Measurements from ENCODE around the gene RNU1-1. TPM values are rescaled to one million over a fixed set of nuclear protein-coding genes. Genes with fewer than 3 reads are reported as not detected.
"Not testable (repeated sequence)": the region's sequence is repeated elsewhere in the genome, so short reads cannot be mapped to it uniquely, and the experiment has no call there.

The RNU1-1 gene
- total RNA-seq, 4 donors from 2014 or later = under 0.01 TPM

DNA sequence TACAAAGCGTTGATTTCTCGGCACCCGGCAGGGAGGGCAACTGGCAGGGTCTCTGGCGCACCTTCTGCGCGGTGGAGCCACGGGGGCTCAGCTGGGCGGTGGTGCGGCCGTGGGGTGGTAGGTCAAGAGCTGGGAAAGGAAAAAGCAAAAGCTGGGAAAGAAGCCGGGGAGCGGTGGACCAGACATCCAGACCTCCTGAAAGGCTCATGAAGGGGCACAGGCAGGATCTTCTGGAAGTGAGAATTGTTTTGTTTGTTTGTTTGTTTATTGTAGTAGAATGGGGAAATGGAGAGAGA, 7.2 kb upstream of the RNU1-1 start:
- no peak for TF ChIP-seq POLR2A (IDR thresholded peaks at IDR 0.05)
- TF ChIP-seq, protein P1, sequence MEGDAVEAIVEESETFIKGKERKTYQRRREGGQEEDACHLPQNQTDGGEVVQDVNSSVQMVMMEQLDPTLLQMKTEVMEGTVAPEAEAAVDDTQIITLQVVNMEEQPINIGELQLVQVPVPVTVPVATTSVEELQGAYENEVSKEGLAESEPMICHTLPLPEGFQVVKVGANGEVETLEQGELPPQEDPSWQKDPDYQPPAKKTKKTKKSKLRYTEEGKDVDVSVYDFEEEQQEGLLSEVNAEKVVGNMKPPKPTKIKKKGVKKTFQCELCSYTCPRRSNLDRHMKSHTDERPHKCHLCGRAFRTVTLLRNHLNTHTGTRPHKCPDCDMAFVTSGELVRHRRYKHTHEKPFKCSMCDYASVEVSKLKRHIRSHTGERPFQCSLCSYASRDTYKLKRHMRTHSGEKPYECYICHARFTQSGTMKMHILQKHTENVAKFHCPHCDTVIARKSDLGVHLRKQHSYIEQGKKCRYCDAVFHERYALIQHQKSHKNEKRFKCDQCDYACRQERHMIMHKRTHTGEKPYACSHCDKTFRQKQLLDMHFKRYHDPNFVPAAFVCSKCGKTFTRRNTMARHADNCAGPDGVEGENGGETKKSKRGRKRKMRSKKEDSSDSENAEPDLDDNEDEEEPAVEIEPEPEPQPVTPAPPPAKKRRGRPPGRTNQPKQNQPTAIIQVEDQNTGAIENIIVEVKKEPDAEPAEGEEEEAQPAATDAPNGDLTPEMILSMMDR (IDR thresholded peaks at IDR 0.05) = no peak
- WGBS, 2 donors = 79 to 90% methylated on average over 2 to 9 of the region's 12 CpGs
- DNase-seq = no peak
- Histone ChIP-seq H3K4me1 (no peaks in the 10 kb centered on the region), H3K9me3 (no peaks in the 10 kb centered on the region), H3K4me3 (no peak overlapping the region), H3K27me3 (peaks cover 0 to 47% (median 2%) of the 10 kb centered on the region in 4 donors), H3K36me3 (no peaks in the 10 kb centered on the region), H3K27ac (no peak overlapping the region)
- intact Hi-C loops (cut with DNase I) = no loop called here

DNA sequence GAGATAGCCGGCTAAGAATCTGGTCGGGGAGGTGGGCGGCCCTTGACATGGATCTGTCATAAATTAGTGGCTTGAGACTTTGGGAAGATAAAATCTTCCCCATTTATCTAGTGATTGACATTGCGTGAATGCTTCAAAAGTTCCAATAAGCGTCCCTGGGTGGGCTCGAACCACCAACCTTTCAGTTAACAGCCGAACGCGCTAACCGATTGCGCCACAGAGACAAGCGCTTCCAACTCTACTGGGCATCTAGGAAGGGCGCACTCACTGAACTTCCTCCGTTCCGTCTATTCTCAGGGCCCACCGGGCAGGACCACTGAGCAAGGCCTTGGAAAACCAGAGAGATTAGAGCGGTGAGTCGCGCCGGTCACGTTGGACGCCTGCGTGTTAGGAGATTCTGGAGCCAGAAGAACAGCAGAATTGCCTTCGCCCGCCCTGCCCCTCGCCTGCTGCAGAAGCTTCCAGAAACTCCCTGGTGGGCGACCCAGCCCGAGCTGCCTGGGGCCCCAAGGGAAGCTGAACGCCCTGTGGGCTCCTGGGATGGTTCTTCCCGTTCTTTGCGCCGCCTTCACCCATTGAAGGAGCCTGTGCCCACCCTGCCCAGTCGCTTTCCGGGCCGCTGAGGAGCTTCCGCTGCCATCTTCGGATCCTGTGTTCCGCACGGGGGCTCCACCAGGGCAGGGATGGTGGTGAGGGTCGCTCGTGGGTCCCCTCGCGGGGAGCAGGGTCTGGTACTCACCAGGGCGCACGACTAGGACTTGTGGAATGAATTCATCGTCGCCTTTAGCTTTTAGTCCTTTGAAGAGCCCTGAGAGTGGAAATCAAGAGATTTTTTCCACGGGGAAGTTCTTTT, 6.6 kb upstream of the RNU1-1 start:
- WGBS, 2 donors = 43 to 48% methylated on average over 24 to 34 of the region's 48 CpGs
- DNase-seq; H3K4me1 ChIP-seq; intact Hi-C loops (cut with DNase I); H3K36me3 ChIP-seq; H3K27ac ChIP-seq; H3K9me3 ChIP-seq: not testable (repeated sequence)
- Histone ChIP-seq H3K27me3 (peaks cover 0 to 45% (median 2%) of the 10 kb centered on the region in 4 donors), H3K4me3 (peak overlapping the region in 1 of 4 donors; percentile 9)

DNA sequence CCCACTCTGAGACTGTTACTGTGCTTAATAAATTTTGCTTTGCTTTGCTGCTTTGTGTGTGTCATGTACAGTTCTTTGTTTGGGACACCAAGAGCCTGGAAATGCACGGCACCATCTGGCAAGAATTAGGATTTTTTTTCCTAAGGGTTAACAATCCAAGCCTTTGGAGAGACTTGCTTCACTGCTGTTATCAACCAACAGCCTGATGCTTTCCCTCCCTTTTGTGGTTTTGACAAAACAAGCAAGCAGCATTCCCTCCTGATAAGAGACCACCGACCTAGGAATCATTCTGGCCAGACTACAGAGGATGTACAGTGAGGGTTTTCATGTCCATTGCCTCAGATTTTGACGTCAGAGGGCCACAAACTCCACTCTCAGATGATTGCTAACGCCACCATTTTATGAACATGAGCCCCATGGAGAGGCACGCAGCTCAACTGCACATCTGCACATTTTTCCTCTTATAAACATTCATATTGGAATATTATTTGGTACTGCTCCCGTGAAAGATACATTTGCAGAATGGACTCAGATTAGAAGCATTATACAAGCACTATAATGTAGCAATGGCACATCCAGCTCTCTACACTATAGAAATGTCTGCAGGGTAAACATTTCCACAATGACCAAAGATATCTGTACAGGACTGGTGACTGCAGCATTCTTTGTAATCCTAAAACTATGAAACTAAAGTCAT, 5.3 kb upstream of the RNU1-1 start:
- 56 to 60% methylated on average over 5 to 6 of the region's 6 CpGs for WGBS, 2 donors
- H3K9me3 ChIP-seq; intact Hi-C loops (cut with DNase I); H3K4me1 ChIP-seq; H3K4me3 ChIP-seq; H3K36me3 ChIP-seq; DNase-seq; H3K27ac ChIP-seq: not testable (repeated sequence)
- H3K27me3 ChIP-seq = peaks cover 0 to 44% (median 2%) of the 10 kb centered on the region in 4 donors

DNA sequence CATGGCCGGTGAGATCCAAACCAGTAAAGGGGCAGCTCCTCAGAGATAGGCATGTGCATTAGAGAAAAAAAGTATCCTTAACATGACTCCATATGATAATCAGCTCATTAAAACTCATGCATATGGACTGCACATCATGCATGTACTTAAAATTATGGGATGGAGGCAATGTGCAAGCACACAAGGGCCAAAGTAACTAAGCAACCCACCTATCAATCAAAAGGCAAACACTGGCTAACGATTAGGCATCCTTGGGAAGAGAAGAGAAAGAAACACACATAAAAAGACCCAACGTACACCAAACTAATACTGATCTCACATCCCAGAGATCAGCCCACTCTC, 4.8 kb upstream of the RNU1-1 start:
- H3K4me1 ChIP-seq; H3K27ac ChIP-seq; H3K9me3 ChIP-seq; intact Hi-C loops (cut with DNase I); H3K36me3 ChIP-seq; H3K4me3 ChIP-seq; DNase-seq: not testable (repeated sequence)
- peaks cover 0 to 41% (median 2%) of the 10 kb centered on the region in 4 donors for H3K27me3 ChIP-seq
- WGBS, 2 donors = 46 to 55% methylated on average over 2 of the region's 3 CpGs

DNA sequence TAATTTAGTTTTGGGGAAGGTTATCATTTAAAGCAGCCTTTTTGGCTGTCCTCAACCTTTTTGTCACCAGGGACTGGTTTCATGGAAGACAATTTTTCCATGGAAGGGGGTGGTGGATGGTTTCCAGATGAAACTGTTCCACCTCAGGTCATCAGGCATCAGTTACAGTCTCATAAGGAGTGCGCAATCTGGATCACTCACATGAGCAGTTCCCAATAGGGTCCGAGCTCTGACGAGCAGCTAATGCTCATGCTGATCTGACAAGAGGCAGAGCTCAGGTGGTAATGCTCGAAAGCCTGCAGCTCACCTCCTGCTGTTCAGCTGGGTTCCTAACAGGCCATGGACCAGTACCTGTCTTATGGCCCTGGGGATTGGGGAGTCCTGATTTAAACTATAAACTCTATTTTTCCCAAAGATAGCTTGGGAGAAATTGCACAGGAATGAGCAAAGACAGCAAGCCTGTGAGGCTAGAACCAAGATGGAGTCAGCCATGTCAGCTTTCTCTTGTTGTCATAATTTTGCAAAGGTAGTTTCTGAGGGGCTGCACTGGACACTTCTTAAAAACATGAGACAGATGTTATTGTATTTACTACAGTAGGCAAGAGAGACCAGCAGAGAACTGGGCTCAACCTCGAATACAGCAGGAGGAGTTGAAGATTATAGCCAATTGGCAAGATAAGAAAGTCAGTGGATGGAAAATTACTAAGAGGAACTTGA, 2.8 kb upstream of the RNU1-1 start:
- 75% methylated on average over 5 of the region's 5 CpGs for WGBS, 2 donors
- intact Hi-C loops (cut with DNase I); H3K36me3 ChIP-seq; H3K4me3 ChIP-seq; H3K27ac ChIP-seq; H3K9me3 ChIP-seq; H3K4me1 ChIP-seq; DNase-seq: not testable (repeated sequence)
- H3K27me3 ChIP-seq = peaks cover 0 to 41% (median 2%) of the 10 kb centered on the region in 4 donors

DNA sequence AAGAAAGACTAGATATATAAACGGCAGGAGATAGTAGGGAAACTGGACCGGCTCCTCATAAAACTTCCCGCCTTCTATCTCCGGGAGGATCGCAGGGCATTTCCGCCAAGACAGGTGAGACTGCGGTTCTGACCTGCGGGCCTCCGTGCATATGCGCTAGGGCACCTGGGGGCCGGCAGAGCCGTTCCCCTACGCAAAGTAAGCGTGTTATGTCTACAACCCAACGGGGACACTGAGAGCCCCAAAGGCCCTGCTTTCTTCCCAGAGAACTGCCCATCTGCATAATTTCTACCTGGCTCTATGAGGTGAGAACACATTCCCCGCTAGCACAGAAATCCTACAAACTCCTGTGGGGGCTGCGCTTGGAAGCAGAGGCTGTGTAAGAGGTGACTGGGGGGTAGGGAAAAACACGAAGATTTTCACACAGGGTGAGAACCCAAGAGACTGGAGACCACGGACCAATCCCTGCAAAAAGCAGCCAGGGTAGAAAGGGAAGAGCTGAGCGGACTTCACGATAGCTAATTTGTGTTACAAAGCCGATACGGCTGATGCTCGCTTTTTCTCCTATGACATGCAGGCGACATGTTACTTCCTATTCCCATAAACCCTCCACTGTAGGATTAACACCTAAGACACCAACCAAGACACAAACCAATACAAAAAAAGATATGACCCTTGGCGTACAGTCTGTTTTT, 526 bp downstream of the RNU1-1 start:
- Histone ChIP-seq H3K4me3 (peak overlapping the region in 2 of 4 donors; percentile 16 to 55), H3K27ac (peak overlapping the region in 3 of 4 donors; percentile 72 to 87 (median 85)), H3K27me3 (peaks cover 0 to 15% (median 0%) of the 10 kb centered on the region in 4 donors)
- intact Hi-C loops (cut with DNase I); H3K9me3 ChIP-seq; H3K4me1 ChIP-seq; H3K36me3 ChIP-seq; DNase-seq: not testable (repeated sequence)
- 0 to 4% methylated on average over 5 to 19 of the region's 26 CpGs for WGBS, 2 donors
- TF ChIP-seq POLR2A (IDR thresholded peaks at IDR 0.05) = peak in 1 of 4 donors; percentile 56

DNA sequence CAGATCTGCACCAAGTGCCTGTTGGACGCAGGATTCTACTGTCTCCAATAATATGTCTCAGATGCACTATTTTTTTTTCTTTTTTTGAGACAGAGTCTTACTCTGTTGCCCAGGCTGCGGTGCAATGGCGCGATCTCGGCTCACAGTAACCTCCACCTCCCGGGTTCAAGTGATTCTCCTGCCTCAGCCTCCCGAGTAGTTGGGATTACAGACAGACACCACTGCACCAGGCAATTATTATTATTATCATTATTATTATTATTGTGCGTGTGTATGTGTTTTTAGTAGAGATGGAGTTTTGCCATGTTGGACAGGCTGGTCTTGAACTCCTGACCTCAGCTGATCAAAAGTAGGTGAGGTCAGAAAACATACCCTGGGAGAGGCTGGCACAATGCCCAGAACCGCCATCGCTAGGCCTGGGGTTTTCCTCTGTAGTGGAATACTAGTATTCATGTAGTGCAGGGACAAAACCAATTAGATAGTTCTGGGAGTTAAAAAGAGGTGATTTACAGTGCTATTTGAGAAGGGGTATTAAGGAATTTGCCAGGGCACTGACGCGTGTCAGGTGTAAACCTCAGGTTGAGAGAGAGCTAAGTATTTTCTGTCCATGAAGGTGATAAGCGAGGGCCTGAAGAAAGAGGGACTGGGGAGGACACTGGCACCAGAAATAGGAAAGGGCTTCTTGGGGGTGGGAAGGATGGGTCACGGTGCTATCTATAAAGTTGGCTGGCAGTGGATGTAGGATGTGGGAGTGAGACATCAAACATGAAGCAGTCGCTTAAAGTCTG, 1.3 kb downstream of the RNU1-1 start:
- H3K36me3 ChIP-seq; H3K27me3 ChIP-seq; intact Hi-C loops (cut with DNase I); H3K4me3 ChIP-seq; H3K9me3 ChIP-seq; H3K4me1 ChIP-seq; DNase-seq: not testable (repeated sequence)
- WGBS, 2 donors = 66 to 76% methylated on average over 13 to 15 of the region's 15 CpGs
- H3K27ac ChIP-seq = peak overlapping the region in 2 of 4 donors; percentile 85 to 87

DNA sequence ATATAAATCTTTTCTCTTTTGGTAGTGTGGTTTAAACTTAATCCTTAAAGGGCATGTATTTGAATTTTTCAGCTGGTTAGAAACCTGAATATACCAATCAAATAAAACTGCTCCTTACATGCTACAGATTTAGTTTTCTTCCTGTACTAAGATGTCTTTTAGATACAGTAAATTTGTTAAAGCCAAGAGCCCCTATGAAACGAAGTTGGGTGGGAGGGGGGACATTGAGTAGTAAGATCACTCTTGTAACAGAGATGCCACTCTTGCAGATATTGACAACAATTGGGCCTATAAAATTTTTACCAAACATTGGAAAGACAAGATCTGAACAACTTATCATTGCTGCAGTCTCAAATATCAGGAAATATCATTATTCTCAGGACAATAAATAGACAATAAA, 2.2 kb downstream of the RNU1-1 start:
- DNase-seq; H3K4me1 ChIP-seq; H3K9me3 ChIP-seq; H3K27ac ChIP-seq; H3K36me3 ChIP-seq; intact Hi-C loops (cut with DNase I); H3K27me3 ChIP-seq; H3K4me3 ChIP-seq: not testable (repeated sequence)
- WGBS, 2 donors = 56 to 57% methylated on average over 1 of the region's 1 CpG

DNA sequence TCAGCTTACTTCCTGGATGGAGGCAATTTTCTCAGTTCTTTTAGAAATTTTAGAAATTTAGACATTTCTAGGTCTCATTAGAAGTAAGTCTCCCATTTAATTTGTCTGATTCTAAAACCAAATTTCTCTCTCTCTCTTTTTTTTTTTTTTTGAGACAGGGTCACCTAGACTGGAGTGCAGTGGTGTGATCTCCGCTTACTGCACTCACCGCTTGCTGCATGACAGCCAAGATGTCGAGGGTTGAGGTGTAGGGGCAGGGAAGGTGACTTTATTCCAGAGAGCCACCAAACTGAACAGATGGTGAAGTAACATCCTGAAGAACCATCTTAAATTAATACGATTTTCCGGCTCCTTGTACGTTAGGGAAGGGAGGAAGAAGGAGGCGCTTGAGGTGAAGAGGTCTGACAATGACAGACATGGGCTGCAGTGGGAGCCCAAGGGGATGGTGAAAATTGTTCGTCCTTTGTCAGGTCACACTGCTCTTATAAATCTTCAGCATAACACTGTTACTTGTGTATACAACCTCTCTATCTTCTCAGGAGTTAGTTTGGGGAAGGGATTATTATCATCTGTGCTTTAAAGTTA, 5.1 kb downstream of the RNU1-1 start:
- H3K27ac ChIP-seq; DNase-seq; H3K36me3 ChIP-seq; H3K9me3 ChIP-seq; H3K27me3 ChIP-seq; H3K4me3 ChIP-seq; H3K4me1 ChIP-seq; intact Hi-C loops (cut with DNase I): not testable (repeated sequence)
- 72 to 79% methylated on average over 8 of the region's 8 CpGs for WGBS, 2 donors

DNA sequence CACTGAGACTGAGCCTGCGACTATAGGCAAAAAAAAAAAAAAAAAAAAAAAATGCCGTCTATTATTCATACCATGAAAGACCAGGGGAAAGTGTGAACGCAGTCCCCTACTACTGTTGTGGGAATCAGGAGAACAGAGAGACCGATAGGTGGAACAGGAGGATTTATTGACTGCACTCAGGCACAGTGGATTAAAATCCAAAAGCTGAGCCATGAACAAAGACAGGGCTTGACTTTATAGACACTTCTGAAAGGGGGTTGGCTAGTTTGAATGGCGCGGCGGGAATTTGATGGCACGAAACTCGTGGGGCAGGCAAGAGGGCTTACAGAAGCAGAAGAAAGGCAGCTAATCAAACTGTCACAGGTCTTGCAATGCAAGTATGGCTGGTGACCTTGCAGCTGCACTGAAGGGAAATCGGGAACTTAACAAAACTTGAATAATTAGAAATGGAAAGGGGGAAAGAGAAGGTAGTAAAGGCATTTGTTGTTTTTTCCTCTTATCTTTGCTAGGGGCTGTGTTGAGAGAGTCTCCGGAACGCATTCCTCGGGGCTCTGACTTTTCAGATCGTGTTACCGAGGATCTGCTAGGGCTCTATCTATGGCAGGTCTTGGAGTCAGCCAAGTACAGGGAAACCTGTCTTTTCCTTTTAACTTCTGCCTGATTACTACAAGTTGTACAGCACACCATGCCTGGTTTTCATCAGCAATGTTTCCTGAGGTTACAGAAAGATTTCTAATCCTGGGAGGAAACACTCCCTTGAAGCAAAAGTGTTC, 7.5 kb downstream of the RNU1-1 start:
- H3K27me3 ChIP-seq; intact Hi-C loops (cut with DNase I); H3K36me3 ChIP-seq; H3K4me1 ChIP-seq; H3K9me3 ChIP-seq; H3K4me3 ChIP-seq; DNase-seq; H3K27ac ChIP-seq: not testable (repeated sequence)
- WGBS, 2 donors = 72 to 85% methylated on average over 15 of the region's 15 CpGs

All from esophagus squamous epithelium (tissue), 5 donors.